Activated CD4-positive, alpha-beta T cell treated with anti-CD3 and anti-CD28 coated beads, Interleukin-2, amount 10 ng/mL, durations not matched to agents 24 days and 14 days (primary cell): ENCODE results near the gene PDYN. TPM values are rescaled to one million over a fixed set of nuclear protein-coding genes. Genes with fewer than 3 reads are reported as not detected.

Experiments used
- DNase-seq: peaks from one replicate; pipeline ENCODE4 v3.0.0; 2022
- H3K27ac Mint-ChIP-seq: one replicate; pipeline ENCODE4 v1.8.0; 2022; ENCODE audit warnings: mild to moderate bottlenecking, mixed read lengths
- H3K27me3 Mint-ChIP-seq: one replicate; pipeline ENCODE4 v1.8.0; 2022; ENCODE audit warnings: mixed read lengths
- H3K36me3 Mint-ChIP-seq: one replicate; pipeline ENCODE4 v1.8.0; 2022; ENCODE audit warnings: low read depth, mild to moderate bottlenecking, mixed read lengths
- H3K4me1 Mint-ChIP-seq: one replicate; pipeline ENCODE4 v1.8.0; 2021; ENCODE audit warnings: mixed read lengths
- H3K4me3 Mint-ChIP-seq: one replicate; pipeline ENCODE4 v1.8.0; 2022; ENCODE audit warnings: mild to moderate bottlenecking, moderate library complexity, mixed read lengths
- H3K9me3 Mint-ChIP-seq: one replicate; pipeline ENCODE4 v1.8.0; 2021; ENCODE audit warnings: mixed read lengths
- intact Hi-C: fragments of 100-400 bp; cut with micrococcal nuclease; formaldehyde crosslinking; loops from one replicate; pipeline ENCODE4 v1.15.1; 2023
- total RNA-seq: library from RNA; stranded (reverse); gene quantifications from 2 replicates; pipeline ENCODE4 v1.2.3, GENCODE V29; 2022

PDYN gene
- total RNA-seq, 1 donor from 2014 or later, result not detected

- Mint-ChIP-seq H3K27ac (no peak overlapping the region), H3K4me1 (no peaks in the 10 kb centered on the region), H3K36me3 (no peaks in the 10 kb centered on the region), H3K27me3 (peaks cover 4% of the 10 kb centered on the region), H3K4me3 (no peak overlapping the region), H3K9me3 (no peaks in the 10 kb centered on the region)
- intact Hi-C loops, result no loop called here
- DNase-seq, result no peak
These were observed 65.1 kb downstream of the PDYN start for GRCh38 chr20:1928782-1929181.

Other genes starting within 250 kb of the PDYN start
- 0.05 TPM in 1 of 2 replicates, not detected in the other for gene SIRPA, start 98.7 kb downstream of the PDYN start, total RNA-seq
- gene STK35, start 107.8 kb upstream of the PDYN start, total RNA-seq, result 21.4 and 23.0 TPM in 2 replicates